Fibroblast of mammary gland (primary cell): ENCODE data around the gene EFS.
"Not testable (repeated sequence)": the region's sequence is repeated elsewhere in the genome, so short reads cannot be mapped to it uniquely, and the experiment has no call there.

ENCODE experiments used
- DNase-seq: peaks from one replicate; pipeline ENCODE4 v3.0.0-alpha.2; 2010; ENCODE audit warnings: low read depth
- H3K4me3 ChIP-seq: 2 replicates; pipeline ENCODE4 v1.5.1; 2011; ENCODE audit warnings: low read depth, mild to moderate bottlenecking, low read length, moderate library complexity; ENCODE audit not compliant: control insufficient read depth
- CTCF ChIP-seq: conservative IDR thresholded peaks from 2 replicates; pipeline ENCODE4 v1.5.1; 2011; ENCODE audit warnings: low read depth, low read length, inconsistent platforms; ENCODE audit not compliant: control insufficient read depth, insufficient read depth

Gene EFS

GRCh38 chr14:23399591-23399990 lies 34.6 kb upstream of the EFS start:
- H3K4me3 ChIP-seq: no peak overlapping the region
- TF ChIP-seq CTCF: no peak
- DNase-seq: no peak

GRCh38 chr14:23399136-23399535 lies 34.2 kb upstream of the EFS start:
- DNase-seq: no peak
- TF ChIP-seq CTCF: no peak

GRCh38 chr14:23398348-23398747 lies 33.4 kb upstream of the EFS start:
- no peak for DNase-seq
- TF ChIP-seq CTCF: no peak
- H3K4me3 ChIP-seq: no peak overlapping the region

More at GRCh38 chr14:23399136-23399535, 34.2 kb upstream of the EFS start:
- no peak overlapping the region for H3K4me3 ChIP-seq

- no peak for TF ChIP-seq CTCF
- no peak for DNase-seq
- H3K4me3 ChIP-seq: no peak overlapping the region
Measured at GRCh38 chr14:23396781-23397407, 31.9 kb upstream of the EFS start.

- TF ChIP-seq CTCF: no peak
- no peak for DNase-seq
- no peak overlapping the region for H3K4me3 ChIP-seq
Measured at GRCh38 chr14:23396126-23396525, 31.2 kb upstream of the EFS start.

GRCh38 chr14:23392613-23393012 lies 27.6 kb upstream of the EFS start:
- H3K4me3 ChIP-seq: no peak overlapping the region
- TF ChIP-seq CTCF: no peak
- DNase-seq: no peak

GRCh38 chr14:23389871-23390270 lies 24.9 kb upstream of the EFS start:
- DNase-seq, H3K4me3 ChIP-seq: not testable (repeated sequence)
